DOHH2 (cell line): ENCODE measurements around the gene ATG9B.

Experiments used
- H3F3A ChIP-seq: fragments of 200-600 bp; sonication (generic), shearing (Covaris generic); 2 replicates; pipeline ENCODE4 v1.6.0; 2016; ENCODE audit warnings: antibody characterized with exemption, mild to moderate bottlenecking; ENCODE audit not compliant: control insufficient read depth, insufficient read depth
- H3K27ac ChIP-seq: fragments of 200-600 bp; sonication (generic); 2 replicates; pipeline ENCODE4 v1.5.1; 2014; ENCODE audit warnings: low read depth, mild to moderate bottlenecking, low read length, moderate library complexity
- H3K27me3 ChIP-seq: fragments of 200-600 bp; sonication (generic); 2 replicates; pipeline ENCODE4 v1.6.1; 2014; ENCODE audit warnings: mild to moderate bottlenecking, low read length, mixed read lengths; ENCODE audit not compliant: control insufficient read depth
- H3K36me3 ChIP-seq: fragments of 200-600 bp; sonication (generic); 2 replicates; pipeline ENCODE4 v1.6.1; 2014; ENCODE audit warnings: mild to moderate bottlenecking, low read length, moderate library complexity, mixed read lengths; ENCODE audit not compliant: control insufficient read depth
- H3K4me1 ChIP-seq: fragments of 200-600 bp; sonication (generic); 2 replicates; pipeline ENCODE4 v1.6.1; 2014; ENCODE audit warnings: mild to moderate bottlenecking, low read length, mixed read lengths; ENCODE audit not compliant: control insufficient read depth
- H3K4me2 ChIP-seq: fragments of 200-600 bp; sonication (generic); 2 replicates; pipeline ENCODE4 v1.6.0; 2014; ENCODE audit warnings: mild to moderate bottlenecking, low read length, moderate library complexity
- H3K4me3 ChIP-seq: fragments of 200-600 bp; sonication (generic); 2 replicates; pipeline ENCODE4 v1.5.1; 2014; ENCODE audit warnings: mild to moderate bottlenecking, low read length, mixed read lengths
- H3K79me2 ChIP-seq: fragments of 200-600 bp; sonication (generic); 2 replicates; pipeline ENCODE4 v1.6.1; 2014; ENCODE audit warnings: mild to moderate bottlenecking, low read length, mixed read lengths; ENCODE audit not compliant: control insufficient read depth
- H3K9me2 ChIP-seq: fragments of 200-600 bp; sonication (generic); replicated peaks from 2 replicates; pipeline ENCODE4 v1.6.1; 2014; ENCODE audit warnings: mild to moderate bottlenecking, low read length, mixed read lengths; ENCODE audit not compliant: control insufficient read depth
- H3K9me3 ChIP-seq: fragments of 200-600 bp; sonication (generic); 2 replicates; pipeline ENCODE4 v1.6.1; 2014; ENCODE audit warnings: antibody characterized with exemption, low read length, mixed read lengths; ENCODE audit not compliant: control insufficient read depth, insufficient read depth
- H4K20me1 ChIP-seq: fragments of 200-600 bp; sonication (generic); 2 replicates; pipeline ENCODE4 v1.6.0; 2014; ENCODE audit warnings: low read depth, mild to moderate bottlenecking, antibody characterized with exemption, low read length, moderate library complexity; ENCODE audit not compliant: control insufficient read depth, insufficient read depth
- CTCF ChIP-seq: fragments of 200-600 bp; sonication (generic); IDR thresholded peaks from one replicate; pipeline ENCODE4 v1.5.1; 2014; ENCODE audit warnings: antibody characterized with exemption, mild to moderate bottlenecking, low read depth, low read length; ENCODE audit not compliant: poor library complexity, severe bottlenecking
- EZH2phosphoT487 ChIP-seq: fragments of 200-600 bp; sonication (generic); IDR thresholded peaks from 2 replicates; pipeline ENCODE4 v1.6.1; 2017; ENCODE audit warnings: borderline replicate concordance, mild to moderate bottlenecking, antibody characterized with exemption, low read length, moderate library complexity, mixed read lengths

ATG9B gene

DNA sequence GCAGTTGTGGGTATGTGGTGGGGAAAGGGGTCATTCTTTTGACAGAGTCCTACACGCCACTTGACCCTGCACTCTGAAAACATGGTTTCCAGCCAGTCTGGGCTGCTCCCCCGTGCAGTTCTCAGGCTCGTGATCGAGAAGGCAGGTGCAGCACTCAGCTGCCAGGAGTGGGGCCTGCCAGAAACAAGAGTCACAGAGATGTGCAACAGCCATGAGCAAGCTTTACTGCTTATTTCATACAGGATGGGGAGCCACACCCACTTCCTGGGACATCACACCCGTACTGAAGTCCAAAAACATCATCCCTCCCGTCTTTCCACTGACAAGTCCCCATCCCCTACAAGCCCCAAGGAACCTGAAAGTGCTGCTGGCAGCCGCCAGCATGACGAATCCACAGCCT, 9.3 kb downstream of the ATG9B start:
- TF ChIP-seq CTCF = no peak
- TF ChIP-seq EZH2phosphoT487 = no peak
- Histone ChIP-seq H3K4me1 (peaks cover 43% of the 10 kb centered on the region), H3F3A (peaks cover 6% of the 10 kb centered on the region; the same call in 1 of the 2 replicates), H3K36me3 (no peaks in the 10 kb centered on the region), H3K9me2 (no peaks in the 10 kb centered on the region), H3K79me2 (no peaks in the 10 kb centered on the region), H3K4me3 (no peak overlapping the region), H3K4me2 (peak overlapping the region; percentile 90), H4K20me1 (no peaks in the 10 kb centered on the region), H3K9me3 (no peaks in the 10 kb centered on the region), H3K27me3 (peaks cover 7% of the 10 kb centered on the region), H3K27ac (no peak overlapping the region)

DNA sequence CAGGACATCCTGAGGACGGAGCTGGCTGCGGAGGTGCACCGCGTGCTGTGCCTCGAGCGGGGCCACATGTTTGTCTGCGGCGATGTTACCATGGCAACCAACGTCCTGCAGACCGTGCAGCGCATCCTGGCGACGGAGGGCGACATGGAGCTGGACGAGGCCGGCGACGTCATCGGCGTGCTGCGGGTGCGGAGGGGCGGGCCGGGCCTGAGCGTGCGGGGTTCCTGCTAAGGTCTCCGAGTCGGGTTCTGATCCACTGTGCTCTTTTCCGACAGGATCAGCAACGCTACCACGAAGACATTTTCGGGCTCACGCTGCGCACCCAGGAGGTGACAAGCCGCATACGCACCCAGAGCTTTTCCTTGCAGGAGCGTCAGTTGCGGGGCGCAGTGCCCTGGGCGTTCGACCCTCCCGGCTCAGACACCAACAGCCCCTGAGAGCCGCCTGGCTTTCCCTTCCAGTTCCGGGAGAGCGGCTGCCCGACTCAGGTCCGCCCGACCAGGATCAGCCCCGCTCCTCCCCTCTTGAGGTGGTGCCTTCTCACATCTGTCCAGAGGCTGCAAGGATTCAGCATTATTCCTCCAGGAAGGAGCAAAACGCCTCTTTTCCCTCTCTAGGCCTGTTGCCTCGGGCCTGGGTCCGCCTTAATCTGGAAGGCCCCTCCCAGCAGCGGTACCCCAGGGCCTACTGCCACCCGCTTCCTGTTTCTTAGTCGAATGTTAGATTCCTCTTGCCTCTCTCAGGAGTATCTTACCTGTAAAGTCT, 10.4 kb downstream of the ATG9B start:
- no peak overlapping the region for H3K27ac ChIP-seq
- peak overlapping the region; percentile 90 for H3K4me2 ChIP-seq
- H3K79me2 ChIP-seq = no peaks in the 10 kb centered on the region
- H4K20me1 ChIP-seq = no peaks in the 10 kb centered on the region
- H3K4me3 ChIP-seq = peak overlapping the region; percentile 76
- H3K27me3 ChIP-seq = no peaks in the 10 kb centered on the region
- TF ChIP-seq CTCF = no peak
- no peak for TF ChIP-seq EZH2phosphoT487
- no peaks in the 10 kb centered on the region for H3K9me3 ChIP-seq
- no peaks in the 10 kb centered on the region for H3K9me2 ChIP-seq
- H3F3A ChIP-seq = peaks cover 6% of the 10 kb centered on the region; the same call in 1 of the 2 replicates
- H3K36me3 ChIP-seq = no peaks in the 10 kb centered on the region
- H3K4me1 ChIP-seq = peaks cover 49% of the 10 kb centered on the region

DNA sequence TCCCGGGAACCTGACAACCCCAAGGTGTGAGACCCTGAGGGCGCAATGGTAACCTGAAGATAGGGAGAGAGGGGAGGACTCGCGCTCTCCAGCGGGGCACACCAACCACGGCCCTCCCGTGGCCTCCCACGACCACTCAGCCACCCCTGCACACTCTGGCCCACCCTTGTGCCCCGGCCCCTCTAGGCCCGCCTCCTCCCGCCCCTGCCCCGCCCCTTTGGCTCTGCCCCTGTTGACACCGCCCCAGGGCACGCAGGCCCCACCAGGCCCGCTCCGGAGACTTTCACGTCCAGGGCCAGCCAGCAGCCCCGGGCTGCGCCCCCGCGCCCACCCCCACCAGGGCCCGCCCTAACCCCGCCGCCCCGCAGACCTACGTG, 10.9 kb downstream of the ATG9B start:
- no peak for TF ChIP-seq EZH2phosphoT487
- no peak for TF ChIP-seq CTCF
- Histone ChIP-seq H3K4me2 (peak overlapping the region; percentile 90), H3K36me3 (no peaks in the 10 kb centered on the region), H3K27me3 (no peaks in the 10 kb centered on the region), H3K9me3 (no peaks in the 10 kb centered on the region), H3K79me2 (no peaks in the 10 kb centered on the region), H3K9me2 (no peaks in the 10 kb centered on the region), H3K4me1 (peaks cover 51% of the 10 kb centered on the region), H3K4me3 (peak overlapping the region; percentile 76; the same call in 1 of the 2 replicates), H3F3A (peaks cover 6% of the 10 kb centered on the region; the same call in 1 of the 2 replicates), H3K27ac (no peak overlapping the region), H4K20me1 (no peaks in the 10 kb centered on the region)
